ENCODE data around the gene PSMB5. TPM values are rescaled to one million over a fixed set of nuclear protein-coding genes. Genes with fewer than 3 reads are reported as not detected.

The PSMB5 gene
- total and polyA plus RNA-seq, 2 of the 13 experiments (the other 11 are each of a cell fraction or from before 2014, with no cell fraction given) = 705 to 871 TPM

GRCh38 chr14:23052182-23052623 is 17.5 kb upstream of the PSMB5 start (continued):
- TF ChIP-seq SRSF1 (optimal IDR thresholded peaks at IDR 0.05; ENCODE audit: low read depth, low read length) (no peak), ERF (CRISPR knock-in tag; IDR thresholded peaks at IDR 0.05) (peak; percentile 69; the same call in 1 of the 2 replicates), AFF4 (CRISPR knock-in tag; IDR thresholded peaks at IDR 0.05) (no peak), SMARCC2 (IDR thresholded peaks at IDR 0.05) (no peak), ZNF557 (CRISPR knock-in tag; IDR thresholded peaks at IDR 0.05) (no peak), ZFP90 (CRISPR knock-in tag; IDR thresholded peaks at IDR 0.05; ENCODE audit: borderline replicate concordance) (peak; percentile 93), ZNF280B (CRISPR knock-in tag; IDR thresholded peaks at IDR 0.05; ENCODE audit: borderline replicate concordance) (0 out of 2 replicates have a peak, but pooled peaks have one; percentile 23), ZNF318 (CRISPR knock-in tag; IDR thresholded peaks at IDR 0.05) (no peak), THAP11 (CRISPR knock-in tag; IDR thresholded peaks at IDR 0.05) (no peak), CCDC6 (CRISPR knock-in tag; IDR thresholded peaks at IDR 0.05) (no peak), ZNF17 (CRISPR knock-in tag; IDR thresholded peaks at IDR 0.05) (no peak), FOXA3 (CRISPR knock-in tag; IDR thresholded peaks at IDR 0.05) (0 out of 2 replicates have a peak, but pooled peaks have one; percentile 12), THAP8 (CRISPR knock-in tag; IDR thresholded peaks at IDR 0.05; ENCODE audit: borderline replicate concordance) (no peak), ZSCAN22 (CRISPR knock-in tag; IDR thresholded peaks at IDR 0.05) (no peak), POLR2A (IDR thresholded peaks at IDR 0.05; ENCODE audit: insufficient read depth in 1 of 2, low read depth in 2 of 2, low read length in 2 of 2) (no peak), GABPB1 (CRISPR knock-in tag; IDR thresholded peaks at IDR 0.05) (peak; percentile 48; the same call in 1 of the 2 replicates), DNMT3B (CRISPR knock-in tag; conservative IDR thresholded peaks at IDR 0.05) (no peak)
